Embryonic facial prominence (tissue), 1 donor: ENCODE measurements around the gene ZNF689.
"Not testable (repeated sequence)": the region's sequence is repeated elsewhere in the genome, so short reads cannot be mapped to it uniquely, and the experiment has no call there.

ENCODE experiments used
- DNase-seq: peaks from one replicate; pipeline ENCODE4 v3.0.0-alpha.2; 2016; ENCODE audit errors: extremely low spot score

The ZNF689 gene

DNA sequence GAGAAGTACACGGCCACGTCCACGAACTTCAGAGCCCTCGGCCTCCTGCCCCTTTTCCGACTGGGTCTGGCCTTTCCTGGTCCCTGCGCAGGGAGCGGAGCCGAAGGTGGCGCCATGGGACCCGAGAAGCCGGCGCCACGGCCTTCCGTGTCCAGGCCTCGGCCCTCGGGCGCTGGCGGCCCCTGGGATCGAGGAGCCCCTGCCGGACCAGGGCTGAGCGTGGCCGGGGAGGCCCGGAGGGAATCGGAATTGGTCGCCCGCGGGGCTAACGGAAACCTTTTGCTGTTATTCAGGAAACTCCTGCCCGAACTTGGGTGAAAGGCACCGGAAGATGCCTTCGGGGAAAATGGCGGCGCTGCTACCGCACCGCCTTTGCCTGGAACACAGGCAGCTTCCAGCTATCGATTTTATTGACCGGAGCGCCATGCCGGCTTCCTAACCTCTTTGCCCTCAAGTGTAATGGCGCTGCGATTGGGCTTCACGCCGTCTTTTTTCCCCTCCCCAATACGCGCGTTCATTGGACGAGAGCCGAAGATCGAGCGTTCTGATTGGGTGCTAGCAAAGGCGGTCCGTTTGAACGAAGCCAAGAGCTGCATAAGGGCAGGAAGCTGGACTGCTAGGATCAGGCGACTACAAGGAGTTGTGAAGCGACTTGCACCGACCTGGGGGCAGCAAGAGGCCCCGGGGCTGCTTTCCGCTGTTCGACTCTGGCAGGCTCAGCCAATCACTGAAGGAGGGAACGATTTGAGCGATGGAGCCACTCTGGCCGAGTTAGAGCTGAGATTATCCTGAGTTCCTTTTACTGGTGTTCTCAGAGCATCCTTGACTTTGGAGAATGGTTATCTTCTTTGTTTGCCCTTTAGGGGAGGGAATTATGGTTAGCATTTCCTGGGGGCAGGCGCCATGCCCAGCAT lies at the start of gene ZNF689:
TSS of gene ZNF689 (minus strand) at position 464 of the 914 bp plus-strand sequence. CDS start at position 116, 348 bp downstream.
- DNase-seq, result peak; percentile 95

DNA sequence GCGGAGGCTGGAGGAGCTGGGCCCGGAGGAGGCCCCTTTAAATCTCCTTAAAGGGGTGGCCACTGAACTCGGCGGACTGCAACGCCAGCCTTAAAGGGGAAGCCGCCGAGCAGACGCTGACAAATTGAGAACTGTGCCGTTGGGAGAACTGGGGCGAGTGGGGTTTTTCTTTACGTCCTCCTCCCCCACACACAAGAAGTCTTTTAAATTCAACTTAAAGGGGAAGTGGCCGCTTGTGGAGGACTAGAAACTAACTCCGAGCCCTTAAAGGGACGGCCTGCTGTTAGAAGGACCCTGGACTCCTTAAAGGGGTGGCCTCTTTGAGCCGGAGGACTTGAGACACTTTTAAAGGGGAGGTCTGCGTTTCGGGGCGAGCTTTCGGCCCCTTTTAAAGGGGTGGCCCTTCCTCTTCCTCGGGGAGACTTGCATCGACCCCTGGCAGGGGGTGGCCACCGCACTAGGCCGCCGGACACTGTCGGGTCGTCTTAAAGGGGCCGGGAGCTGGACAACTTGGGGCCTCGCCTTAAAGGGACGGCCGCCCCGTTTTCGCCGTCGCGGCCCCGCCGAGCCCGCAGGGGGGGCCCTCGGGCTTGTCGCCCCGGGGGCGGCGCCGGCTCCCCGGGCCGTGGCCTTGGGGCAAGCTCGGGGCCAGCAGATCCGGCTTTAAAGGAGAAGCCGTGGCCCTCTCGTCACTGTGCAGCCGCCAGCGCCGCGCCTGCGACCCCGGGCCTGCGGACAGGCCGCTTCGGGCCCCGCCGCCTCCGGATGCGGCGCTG lies 48.7 kb upstream of the ZNF689 start:
- DNase-seq, result peak; percentile 96

- peak; percentile 99 for DNase-seq
Measured at GRCh38 chr16:30657866-30658730, 47.9 kb upstream of the ZNF689 start, which contains the start of gene FBRS. Gene FBRS, plus strand, starts transcription at chr16:30658431. Its CDS starts 1,088 bp downstream, at chr16:30659519.

DNA sequence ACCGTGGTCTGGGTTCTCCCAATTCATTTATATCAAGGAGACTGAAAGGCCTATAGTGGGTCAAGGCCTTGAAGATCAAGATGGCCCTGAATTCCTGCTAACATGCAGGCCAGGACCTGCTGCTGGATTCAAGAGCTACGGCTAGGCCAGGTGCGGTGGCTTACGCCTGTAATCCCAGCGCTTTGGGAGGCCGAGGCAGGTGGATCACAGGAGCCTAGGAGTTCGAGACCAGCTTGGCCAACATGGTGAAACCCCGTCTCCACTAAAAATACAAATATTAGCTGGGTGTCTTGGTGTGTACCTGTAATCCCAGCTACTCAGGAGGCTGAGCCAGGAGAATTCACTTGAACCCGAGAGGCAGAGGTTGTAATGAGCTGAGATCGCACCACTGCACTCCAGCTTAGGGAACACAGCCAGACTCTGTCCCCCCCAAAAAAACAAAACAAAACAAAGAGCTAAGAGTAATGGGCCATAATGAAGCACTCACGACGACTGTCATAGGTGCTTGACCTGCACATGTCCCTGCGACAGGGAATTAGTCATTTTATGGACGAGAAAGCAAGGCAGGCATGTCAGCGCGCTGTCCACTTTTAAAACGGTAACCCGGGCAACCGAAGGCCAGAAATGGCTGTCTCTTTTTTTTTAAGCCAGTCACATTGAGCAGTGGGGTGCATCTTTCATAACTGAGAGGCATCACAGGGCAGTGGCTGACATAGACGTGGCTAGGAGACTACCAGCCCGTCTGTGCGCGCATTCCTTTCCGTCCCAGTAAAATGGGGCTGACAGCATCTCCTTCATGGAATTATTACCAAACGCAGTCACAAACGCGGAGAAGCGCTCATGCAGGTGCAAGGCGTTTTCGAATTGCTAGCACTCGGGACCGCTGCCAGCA lies 47.0 kb upstream of the ZNF689 start:
- DNase-seq, result no peak

DNA sequence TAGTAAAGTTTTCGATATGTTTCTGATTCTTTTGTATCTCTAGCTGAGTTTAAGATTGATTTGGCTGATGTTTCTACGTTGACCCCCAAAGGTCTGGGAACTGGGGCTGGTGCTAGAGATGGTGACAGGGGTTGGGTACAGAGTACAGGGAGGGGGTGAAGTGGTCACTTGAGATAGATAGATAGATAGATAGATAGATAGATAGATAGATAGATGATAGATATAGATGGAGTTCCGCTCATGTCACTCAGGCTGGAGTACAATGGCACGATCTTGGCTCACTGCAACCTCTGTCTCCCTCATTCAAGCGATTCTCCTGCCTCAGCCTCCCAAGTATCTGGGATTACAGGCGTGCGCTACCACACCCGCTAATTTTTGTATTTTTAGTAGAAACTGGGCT lies 46.2 kb upstream of the ZNF689 start:
- no peak for DNase-seq

- DNase-seq, result no peak
Measured at GRCh38 chr16:30655815-30656347, 45.7 kb upstream of the ZNF689 start.

- DNase-seq, result no peak
Measured at GRCh38 chr16:30654856-30655255, 44.7 kb upstream of the ZNF689 start.

GRCh38 chr16:30652718-30653117 lies 42.5 kb upstream of the ZNF689 start:
- no peak for DNase-seq

DNA sequence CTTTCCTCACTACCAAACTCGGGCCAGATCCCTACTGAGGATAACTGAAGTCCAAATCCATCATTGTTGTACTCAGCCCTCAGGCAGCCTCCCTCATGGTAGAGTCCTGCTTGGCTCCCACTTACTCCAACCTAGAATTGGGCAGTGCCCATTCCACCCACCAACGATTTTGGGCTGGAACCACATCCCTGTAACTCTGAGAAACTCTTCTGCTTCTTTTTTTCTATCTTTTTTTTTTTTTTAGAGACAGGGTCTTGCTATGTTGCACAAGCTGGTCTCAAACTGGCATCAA lies 41.8 kb upstream of the ZNF689 start:
- DNase-seq, result no peak

- no peak for DNase-seq
Measured at GRCh38 chr16:30651124-30652004, 41.2 kb upstream of the ZNF689 start.

DNA sequence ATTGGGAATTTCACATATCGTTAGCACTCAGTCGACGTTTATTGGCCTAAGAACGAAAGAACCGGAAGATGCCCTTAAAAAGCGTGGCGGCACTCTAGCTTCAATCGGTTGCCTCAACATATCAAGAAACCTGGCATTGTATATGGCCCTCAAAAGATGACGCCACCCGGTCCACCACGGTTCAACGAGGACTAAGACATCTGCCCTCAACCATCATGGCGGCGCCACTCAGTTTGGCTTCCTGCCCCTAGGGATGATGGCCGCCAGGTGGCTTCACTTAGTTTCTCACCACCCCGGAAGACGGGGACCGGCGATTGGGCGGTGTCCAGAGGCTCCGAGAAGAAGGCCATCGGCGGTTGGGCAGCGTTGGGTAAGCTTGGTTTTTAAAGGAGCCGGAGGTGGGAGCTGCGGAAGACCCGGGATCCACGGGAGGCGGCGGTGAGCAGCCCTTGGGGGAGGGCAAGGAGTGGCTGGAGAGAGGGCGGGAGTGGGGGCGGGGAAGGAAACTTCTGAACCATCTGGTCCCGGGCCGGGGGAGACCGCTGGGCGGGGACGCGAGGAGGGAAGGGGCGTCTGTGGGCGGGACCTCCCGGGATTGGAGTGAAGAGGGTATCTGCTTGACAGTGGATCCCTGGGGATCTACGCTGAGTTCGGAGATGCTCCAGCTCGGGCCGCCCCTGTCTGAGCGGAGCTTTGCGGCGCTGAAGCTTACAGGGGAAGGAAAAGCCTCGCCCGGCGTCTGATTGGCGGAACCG lies 40.4 kb upstream of the ZNF689 start, which contains the start of gene PRR14:
TSS of gene PRR14 (plus strand) at position 592 of the 755 bp plus-strand sequence. CDS start 686 bp downstream, outside the sequence.
- peak; percentile 98 for DNase-seq

DNA sequence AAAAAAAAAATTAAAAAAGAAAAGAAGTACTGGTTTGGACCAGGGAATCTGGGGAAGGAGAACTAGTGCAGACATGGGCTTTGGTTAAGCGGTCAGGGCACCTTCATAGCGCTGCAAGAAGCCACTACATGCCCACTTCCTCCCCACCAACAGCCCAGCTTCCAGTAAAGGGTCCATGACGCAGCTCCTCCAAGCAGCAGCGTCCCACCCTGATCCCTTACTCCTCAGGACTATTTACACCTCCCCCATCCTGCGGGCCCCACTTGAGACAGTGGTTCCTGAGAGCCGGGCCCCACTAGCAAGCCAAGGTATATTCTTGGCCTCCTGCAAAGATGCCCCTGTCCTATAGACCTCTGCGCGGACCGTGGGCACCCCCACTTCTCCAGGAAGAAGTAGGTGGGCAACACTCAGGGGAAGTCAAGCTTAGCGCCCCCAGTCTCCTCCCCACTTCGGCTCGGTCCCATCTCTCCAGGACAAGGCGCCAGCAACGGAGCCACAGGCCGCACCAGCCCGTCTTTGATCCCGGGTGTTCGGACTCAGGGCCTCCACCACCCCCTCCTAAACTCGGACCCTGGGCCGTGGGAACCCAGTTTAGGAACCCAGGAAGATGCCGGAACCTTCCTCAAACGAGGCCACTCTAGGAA lies 39.7 kb upstream of the ZNF689 start:
- DNase-seq, result no peak

DNA sequence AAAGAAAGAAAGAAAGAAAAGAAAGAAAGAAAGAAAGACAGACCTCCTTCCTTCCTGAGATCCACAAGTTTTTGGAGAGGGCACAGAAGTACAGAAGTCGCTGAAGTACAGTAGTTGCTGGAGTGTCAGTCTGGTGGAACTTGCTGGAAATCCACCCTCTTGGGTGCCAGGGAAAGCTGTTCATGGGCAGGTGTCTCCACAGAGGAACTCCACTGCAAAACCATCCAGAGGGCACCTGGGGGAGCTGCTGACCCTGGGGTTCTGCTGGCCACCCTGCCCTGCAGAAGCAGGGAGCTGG lies 37.0 kb upstream of the ZNF689 start:
- no peak for DNase-seq

DNA sequence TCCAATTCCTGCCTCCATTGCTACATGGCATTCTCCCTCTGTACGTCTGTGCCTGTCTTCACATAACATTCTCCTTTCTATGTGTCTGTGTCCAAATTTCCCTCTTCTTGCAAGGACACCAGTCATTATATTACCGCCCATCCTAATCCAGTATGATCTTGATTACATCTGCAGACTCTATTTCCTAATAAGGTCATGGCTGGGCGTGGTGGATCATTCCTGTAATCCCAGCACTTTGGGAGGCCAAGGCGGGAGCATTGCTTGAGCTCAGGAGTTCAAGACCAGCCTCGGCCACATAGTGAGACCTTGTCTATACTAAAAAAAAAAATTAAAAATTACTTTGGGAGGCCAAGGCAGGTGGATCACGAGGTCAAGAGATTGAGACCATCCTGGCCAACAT lies 35.5 kb upstream of the ZNF689 start:
- DNase-seq, result no peak

DNA sequence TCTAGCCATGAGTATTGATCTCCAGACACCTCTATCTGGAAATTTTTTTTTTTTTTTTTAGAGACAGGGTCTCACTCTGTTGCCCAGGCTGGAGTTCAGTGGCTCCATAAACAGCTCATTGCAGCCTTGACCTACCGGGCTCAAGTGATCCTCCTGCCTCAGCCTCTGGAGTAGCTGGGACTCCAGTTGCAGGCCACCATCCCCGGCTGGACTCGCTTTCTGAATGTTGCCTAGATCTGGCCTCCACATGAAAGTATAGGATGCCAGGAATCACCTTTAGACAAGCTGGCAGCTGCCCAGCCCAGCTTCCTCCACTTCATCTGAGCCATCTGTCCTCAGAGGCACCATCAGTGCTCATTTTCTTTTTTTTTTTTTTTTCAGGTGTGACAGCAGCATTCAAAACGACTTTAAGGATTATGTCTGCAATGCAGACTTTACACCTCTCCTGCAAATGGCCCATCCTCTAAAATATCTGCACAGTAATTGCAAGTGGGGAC lies 34.2 kb upstream of the ZNF689 start:
- no peak for DNase-seq

DNA sequence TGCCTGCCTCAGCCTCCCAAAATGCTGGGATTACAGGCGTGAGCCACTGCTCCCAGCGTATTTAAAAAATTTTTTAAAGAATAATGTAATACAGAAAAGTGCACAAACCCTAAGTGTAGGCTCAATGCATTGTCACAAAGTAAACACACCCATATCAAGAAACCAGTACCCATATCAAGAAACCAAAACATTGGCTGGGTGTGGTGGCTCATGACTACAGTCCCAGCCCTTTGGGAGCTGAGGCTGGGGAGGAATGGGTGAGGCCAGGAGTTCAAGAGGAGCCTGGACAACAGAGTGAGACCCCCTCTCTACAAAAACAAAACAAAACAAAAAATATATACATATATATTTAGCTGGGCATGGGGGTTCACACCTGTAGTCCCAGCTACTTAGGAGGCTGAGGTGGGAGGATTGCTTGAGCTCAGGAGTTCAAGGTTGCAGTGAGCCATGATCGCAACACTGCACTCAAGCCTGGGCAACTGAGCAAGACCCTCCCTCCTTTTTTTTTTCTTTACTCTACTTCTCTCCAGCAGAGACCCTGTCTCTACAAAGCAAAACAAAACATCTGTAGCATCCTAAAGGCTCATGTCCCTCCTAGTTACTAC lies 31.3 kb upstream of the ZNF689 start:
- no peak for DNase-seq

- DNase-seq, result no peak
Measured at GRCh38 chr16:30637944-30638343, 27.8 kb upstream of the ZNF689 start.

DNA sequence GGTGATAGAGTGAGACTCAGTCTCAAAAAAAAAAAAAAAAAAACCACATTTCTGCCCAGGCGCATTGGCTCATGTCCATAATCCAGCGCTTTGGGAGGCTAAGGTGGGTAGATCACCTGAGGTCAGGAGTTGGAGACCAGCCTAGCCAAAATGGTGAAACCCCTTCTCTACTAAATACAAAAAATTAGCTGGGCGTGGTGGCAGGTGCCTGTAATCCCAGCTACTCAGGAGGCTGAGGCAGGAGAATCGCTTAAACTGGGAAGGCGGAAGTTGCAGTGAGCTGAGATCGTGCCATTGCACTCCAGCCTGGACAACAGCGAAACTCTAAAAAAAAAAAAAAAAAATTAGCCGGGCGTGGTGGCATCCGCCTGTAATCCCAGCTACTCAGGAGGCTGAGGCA lies 26.9 kb upstream of the ZNF689 start:
- not testable (repeated sequence) for DNase-seq
